ENCODE measurements around the gene ZIC5. TPM values are rescaled to one million over a fixed set of nuclear protein-coding genes. Genes with fewer than 3 reads are reported as not detected.

The ZIC5 gene
- not detected in 2 replicates for total RNA-seq

DNA sequence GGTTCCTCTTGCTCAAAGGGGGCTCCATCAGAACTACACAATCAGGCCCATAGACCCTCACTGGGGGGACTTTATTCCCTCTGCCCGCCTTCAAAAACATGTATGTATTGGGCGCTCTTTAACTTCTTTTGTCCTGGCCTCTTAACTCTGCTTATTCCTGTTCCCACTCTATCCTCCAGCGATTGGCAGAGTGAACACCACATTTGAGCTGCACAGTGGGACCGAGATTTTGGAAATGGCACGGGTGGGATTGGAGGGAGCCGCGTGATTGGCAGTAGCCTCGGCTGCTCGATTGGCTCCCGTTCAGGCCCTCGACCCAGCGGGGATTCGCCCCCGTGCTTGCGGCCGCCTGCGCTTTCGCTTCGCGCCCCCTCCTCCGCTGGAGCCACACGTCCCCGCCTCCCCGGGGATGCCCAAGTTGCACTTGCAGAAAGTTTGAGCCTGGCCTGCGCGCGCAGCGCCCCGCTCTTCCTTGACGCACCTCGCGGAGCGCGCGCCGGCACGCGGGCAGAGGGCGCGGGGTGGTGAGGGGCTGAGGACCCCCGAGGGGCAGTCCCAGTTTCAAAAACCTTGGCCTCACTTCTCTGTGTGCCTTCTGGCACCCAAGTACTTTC lies at the start of gene ZIC5:
Gene ZIC5 (minus strand): TSS at position 192 of the 614 bp plus-strand sequence. CDS start 164 bp downstream, at position 28.

DNA sequence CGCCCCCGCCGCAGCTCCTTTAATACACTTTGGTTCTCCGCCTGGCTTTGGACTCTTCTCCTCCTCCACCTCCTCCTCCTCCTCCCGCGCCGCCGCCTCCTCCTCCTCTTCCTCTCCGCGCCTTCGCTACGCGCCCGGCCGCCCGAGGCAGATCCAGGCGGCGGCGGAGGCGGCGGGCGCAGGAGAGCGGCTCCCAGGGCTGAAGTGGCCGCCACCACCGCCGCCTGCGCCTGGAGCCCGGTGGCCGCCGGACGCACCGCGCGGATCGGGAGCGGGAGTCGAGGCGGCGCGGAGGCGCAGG lies 10.1 kb upstream of the ZIC5 start, which contains the start of gene ZIC2:
Gene ZIC2 (plus strand): TSS at position 50 of the 301 bp plus-strand sequence. CDS start 281 bp downstream, outside the sequence.

Other genes starting within 250 kb of the ZIC5 start
- not detected in 2 replicates for gene ZIC2, start 10.0 kb upstream of the ZIC5 start, total RNA-seq
- gene PCCA, start 117.3 kb upstream of the ZIC5 start, total RNA-seq, result 12.3 and 12.8 TPM in 2 replicates